SW 1271 (cell line): ENCODE data around the gene COG6.
A peak's percentile ranks its signal among the peaks of the same experiment; 100 is the strongest.

Experiments
- DNase-seq, 2 experiments: peaks; one replicate each; lab custom pipeline; 2025; lab: John Stamatoyannopoulos, UW

The COG6 gene

GRCh38 chr13:39768962-39769361, 113.5 kb downstream of the COG6 start:
- DNase-seq = no peak

GRCh38 chr13:39770221-39771090, 115.0 kb downstream of the COG6 start:
- DNase-seq = no peak

- DNase-seq = no peak
Measured at GRCh38 chr13:39773833-39774232, 118.4 kb downstream of the COG6 start.

- DNase-seq = no peak
Measured at GRCh38 chr13:39776439-39776838, 121.0 kb downstream of the COG6 start.

GRCh38 chr13:39777021-39777420, 121.6 kb downstream of the COG6 start:
- no peak for DNase-seq

GRCh38 chr13:39777527-39778061, 122.1 kb downstream of the COG6 start:
- DNase-seq = peak; percentile 52 to 56

- no peak for DNase-seq
Measured at GRCh38 chr13:39779337-39780265, 124.1 kb downstream of the COG6 start.

GRCh38 chr13:39780711-39781110, 125.2 kb downstream of the COG6 start:
- no peak for DNase-seq

GRCh38 chr13:39781381-39781780, 125.9 kb downstream of the COG6 start:
- no peak for DNase-seq

- no peak for DNase-seq
Measured at GRCh38 chr13:39783051-39783450, 127.6 kb downstream of the COG6 start.

GRCh38 chr13:39784347-39784746, 128.9 kb downstream of the COG6 start:
- DNase-seq = no peak

- no peak for DNase-seq
Measured at GRCh38 chr13:39786091-39786490, 130.6 kb downstream of the COG6 start.

- no peak for DNase-seq
Measured at GRCh38 chr13:39787086-39787487, 131.6 kb downstream of the COG6 start.

GRCh38 chr13:39788102-39788501, 132.6 kb downstream of the COG6 start:
- DNase-seq = no peak

GRCh38 chr13:39789451-39789850, 134.0 kb downstream of the COG6 start:
- no peak for DNase-seq
